GM12892 (cell line): Measurements from ENCODE around the gene BRAT1.

Experiments
- POLR2A ChIP-seq: IDR thresholded peaks from 2 replicates; pipeline ENCODE4 v1.6.1; 2011; ENCODE audit warnings: low read depth, low read length, control low read depth
- TAF1 ChIP-seq: IDR thresholded peaks from 2 replicates; pipeline ENCODE4 v1.6.1; 2011; ENCODE audit warnings: low read depth, mild to moderate bottlenecking, control low read depth, low read length, borderline replicate concordance

DNA sequence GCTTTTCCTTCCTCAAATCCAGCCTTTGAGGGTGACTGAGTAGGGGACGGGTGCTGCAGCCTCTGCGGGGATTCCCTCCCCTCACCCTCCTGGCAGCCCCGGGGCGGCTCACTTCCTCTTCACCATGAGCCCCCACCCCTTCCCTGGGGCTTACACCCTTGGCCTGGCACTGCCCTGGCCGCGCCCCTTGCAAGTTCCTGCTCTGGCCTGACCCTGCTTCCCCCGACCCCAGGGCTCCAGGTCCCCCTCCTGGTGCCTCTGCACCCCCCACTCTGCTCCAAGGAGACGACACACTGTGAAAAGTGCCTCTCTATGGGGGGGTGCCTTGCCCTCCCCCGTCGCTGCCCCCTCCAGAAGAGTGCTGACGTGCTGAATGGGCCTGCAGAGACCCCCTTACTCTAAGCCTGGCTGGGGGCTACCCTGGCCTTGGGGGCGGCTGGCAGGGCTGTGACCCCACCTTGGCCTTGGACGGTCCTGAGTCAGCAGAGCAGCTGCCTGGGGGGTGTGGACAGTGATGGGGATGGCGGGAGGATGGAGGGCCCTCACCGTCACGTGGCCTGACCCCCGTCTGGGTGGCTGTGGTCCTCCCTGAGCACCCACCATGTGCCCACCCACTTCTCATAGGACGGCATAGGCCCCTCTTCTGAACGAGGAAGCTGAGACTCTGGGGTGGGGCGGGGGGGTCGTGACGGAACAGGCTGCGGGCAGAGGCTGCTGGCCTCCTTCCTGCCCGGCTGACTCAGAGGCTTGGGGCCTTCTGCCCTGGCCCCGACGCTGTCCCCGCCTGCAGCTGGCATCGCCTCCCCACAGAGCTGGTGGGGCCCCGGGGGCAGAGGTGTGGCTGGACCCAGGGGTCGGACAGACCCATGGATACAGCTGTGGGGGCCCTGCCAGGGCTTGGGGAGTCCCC, 25.9 kb downstream of the BRAT1 start:
- TF ChIP-seq TAF1 (no peak), POLR2A (no peak)
